Occipital lobe (tissue), 2 donors: ENCODE measurements around the gene ULK4. TPM values are rescaled to one million over a fixed set of nuclear protein-coding genes. Genes with fewer than 3 reads are reported as not detected.

Experiments
- DNase-seq: peaks from one replicate; lab custom pipeline; 2025; lab: John Stamatoyannopoulos, UW
- total RNA-seq: library from RNA; depleted of rRNA; stranded (reverse); fragments of >200 nt; gene quantifications from one replicate; pipeline ENCODE4 v1.2.3, GENCODE V29; 2014

The ULK4 gene
- total RNA-seq, 1 donor from 2014 or later: 21.1 TPM

DNA sequence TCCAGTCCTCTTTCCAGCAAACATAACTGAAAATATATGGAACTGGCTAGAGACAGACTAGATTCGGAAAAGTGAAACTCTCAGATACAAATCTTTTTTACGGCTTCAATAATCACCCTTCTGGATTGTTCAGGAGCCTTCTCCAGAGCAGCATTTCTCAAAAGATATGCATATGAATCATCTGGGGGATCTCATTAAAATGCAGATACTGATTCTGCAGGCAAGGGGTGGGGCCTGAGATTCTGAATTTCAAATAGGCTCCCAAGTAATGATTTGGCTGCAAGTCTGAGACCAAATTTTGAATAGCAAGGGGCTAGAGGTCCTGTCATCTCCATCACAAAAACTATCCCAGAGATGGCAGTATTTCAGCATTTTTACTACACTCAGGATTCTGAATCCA, 597.2 kb downstream of the ULK4 start:
- no peak for DNase-seq

DNA sequence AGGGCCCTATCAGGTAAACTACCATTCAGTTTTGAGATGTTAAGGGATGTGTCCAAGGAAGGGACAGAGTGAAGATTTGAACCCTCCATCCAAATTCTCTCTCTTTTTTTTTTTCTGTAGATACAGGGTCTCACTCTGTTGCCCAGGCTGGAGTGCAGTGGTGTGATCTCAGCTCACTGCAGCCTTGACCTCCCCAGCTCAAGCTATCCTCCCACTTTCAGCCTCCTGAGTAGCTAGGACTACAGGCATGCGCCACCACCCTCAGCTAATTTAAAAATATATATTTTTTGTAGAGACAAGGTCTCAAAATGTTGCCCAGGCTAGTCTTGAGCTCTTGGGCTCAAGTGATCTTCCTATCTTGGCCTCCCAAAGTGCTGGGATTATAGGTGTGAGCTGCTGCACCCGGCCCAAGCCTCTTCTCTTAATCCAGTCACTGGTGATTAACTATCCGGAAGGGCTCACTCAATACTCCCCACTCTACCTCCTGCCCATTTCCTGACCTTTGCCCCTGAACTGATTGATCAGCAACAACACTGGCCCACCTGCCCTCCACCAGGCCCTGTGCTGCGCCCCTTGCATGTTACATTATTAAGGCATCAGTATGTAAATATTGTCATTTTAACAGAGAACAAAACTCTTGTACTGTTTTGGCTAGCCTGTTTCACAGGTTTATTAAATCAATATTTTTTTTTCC, 597.9 kb downstream of the ULK4 start:
- no peak for DNase-seq

DNA sequence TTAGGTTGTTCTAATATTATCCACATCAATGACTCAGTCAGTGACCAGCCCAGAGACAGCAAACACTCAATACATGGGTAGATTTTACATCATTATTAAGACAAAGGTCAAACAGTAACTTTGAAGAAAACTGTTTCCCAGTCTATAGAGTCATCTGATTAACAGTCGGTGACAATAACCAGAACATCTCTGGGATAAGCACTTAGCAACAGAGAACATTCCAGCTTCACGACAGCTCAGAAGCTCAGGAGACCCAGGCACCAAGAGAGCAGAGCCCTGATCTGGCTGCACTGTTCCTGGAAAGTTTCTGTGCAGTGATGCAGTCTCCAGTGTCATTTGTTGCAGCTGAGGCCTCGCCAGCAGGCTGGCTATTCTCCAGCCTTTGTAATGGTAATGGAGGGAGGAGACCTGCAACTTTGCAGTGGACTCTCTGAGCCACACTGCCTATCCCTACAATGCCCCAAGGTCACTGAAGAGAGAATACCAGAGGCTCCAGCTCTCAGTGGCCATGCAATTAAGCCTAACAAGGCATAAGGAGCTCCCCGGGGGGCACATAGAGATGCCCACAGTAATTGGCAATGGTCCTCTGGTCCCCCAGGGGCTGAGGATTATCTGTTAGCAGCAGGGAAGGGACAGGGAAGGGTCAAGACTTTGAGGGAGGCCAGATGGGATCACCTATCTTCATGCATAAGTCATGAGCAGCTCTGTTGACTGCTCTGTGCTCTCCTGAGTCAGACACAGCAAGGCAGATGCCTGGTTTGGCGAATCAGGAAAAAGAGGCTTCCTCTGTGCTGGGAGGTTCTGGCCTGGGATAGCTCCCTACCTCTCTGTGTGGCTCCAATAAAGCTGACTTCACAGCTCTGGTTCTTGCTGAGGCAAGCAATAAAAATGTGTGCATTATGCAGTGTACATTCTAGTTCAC, 599.0 kb downstream of the ULK4 start:
- DNase-seq: no peak

DNA sequence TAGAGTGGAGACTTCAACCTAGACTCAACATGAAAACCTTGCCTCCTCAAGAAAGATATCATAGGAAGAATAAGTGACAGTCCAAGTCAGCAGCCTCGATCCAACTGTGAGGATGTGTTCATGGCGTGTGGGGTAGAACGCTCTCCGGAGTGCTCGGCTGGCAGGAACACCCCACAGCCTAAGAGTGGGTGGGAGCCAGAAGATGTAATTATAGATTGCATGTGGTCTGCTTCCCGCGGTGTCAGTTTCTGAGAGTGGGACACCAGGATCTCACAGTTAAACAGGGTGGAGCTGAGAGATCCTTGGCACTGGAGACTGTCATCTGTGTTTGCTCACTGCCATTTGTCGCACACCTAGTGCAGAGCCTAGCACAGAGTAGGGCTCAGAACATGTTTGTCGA, 604.6 kb downstream of the ULK4 start:
- peak; percentile 24 for DNase-seq

DNA sequence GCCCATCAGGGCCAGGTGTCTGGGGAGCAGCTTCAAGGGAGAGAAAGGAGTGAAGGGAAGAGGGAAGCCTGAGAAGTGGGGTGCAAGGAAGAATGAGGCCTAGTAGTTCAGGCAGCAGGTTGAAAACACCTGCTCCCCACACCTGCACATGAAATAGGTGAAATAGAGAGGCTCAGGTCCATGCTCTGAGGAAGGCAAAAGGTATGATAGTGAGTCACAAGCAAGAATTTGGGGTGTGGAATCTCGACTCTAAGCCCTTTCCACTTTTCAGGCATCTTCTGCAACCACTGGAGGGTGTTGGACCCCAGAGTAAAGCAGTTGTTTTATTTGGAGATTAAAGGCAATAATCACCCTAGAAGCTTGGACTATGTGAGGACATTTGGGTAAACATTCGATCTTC, 605.1 kb downstream of the ULK4 start:
- DNase-seq: no peak

DNA sequence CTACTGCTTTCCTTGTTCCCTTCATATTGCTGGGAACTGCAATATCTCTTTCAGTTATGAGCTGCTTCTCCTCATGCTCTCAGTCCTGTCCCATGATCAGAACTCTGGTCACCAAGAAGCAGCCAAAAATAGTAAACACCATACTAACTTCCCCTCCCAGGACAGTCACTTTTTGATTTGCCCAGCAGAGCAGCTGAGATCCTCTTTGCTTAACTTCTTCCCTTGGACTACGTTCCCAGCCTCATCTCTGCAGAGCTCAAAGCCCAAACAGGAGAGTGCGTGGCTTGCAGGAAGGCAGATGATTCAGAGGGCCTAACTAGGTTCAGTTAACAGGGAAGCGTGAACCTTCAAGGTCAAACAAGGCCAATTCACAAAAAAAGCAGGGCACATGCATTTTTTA, 609.4 kb downstream of the ULK4 start:
- DNase-seq: no peak

DNA sequence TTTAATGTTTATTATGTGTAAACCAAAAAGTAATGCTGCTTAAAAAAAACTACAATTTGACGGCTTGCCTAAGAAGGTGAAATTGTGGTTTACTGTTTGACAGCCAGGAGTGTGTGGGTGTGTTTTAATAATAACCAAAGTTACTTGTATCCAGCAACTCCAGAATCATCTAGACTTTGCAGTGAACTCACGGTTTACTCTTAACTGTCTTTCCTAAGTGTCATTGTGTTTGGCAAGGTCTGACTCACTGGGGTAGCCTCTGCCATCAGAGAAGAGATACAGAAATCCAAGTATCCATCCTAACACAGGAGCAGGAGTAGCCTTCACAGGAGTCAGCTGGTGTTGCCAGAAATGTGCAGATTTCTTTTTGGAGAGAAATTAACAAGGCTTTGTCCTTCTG, 611.5 kb downstream of the ULK4 start:
- no peak for DNase-seq

DNA sequence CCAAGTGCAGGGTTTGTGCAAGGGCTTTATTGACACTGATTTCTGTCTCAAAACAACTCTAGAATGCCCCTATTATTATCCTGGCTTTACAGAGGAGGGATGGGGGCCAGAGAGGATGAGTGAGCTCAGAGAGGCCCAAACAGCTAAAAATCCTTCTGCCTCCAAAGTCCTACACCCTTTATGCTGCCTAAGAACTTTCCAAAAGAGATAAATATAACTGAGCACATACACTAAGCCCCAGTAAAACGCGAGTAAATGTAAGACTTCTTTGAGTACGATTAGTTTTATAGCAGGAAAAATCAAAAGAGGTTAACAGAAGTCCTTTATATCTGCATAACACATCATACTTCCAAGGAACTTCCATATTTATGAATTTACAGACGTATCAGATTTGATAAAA, 613.5 kb downstream of the ULK4 start:
- DNase-seq: no peak

DNA sequence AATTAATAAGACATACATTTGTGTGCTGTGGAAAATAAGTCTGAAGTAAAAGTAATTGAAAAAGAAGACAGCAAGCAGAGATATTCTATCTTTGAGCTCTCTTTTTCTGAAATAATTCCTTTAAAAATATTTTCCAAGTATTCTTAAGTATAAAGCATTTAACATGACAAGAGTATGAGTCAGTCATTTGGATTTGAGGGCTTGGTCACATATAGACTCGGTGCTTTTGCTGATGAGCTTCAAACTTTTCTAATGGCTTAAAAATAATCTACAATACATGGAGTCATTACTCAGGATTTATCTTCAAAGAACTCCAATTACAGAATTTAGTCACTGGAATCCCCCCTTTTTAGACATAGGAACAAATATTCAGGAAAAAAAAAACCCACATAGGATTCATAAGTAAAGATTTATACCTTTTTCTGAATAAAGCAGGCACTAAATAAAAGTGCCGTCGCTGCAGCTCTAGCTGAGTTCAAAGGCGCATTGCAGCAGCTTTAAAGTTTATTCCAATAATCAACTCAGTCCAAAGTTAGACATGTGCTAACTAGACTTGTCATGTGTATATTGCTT, 615.1 kb downstream of the ULK4 start:
- no peak for DNase-seq

DNA sequence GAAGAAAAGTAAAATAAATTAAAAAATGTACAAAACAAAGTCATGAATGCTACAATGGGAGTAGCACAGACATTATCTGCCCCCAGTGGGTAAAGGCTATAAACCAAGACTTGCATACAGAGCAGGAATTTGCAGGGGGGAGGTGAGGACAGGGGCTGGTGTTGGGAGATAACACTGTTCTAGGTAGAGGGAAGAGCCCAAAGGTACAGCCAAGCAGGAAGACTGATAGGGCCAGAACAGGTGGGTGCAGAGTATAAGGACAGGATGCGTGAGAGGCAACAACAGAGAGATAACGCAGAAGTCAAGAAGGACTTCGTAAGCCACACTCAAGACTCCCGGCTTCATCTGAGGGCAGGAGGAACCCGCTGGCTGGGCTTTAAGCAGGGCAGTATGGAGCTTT, 616.1 kb downstream of the ULK4 start:
- DNase-seq: no peak

DNA sequence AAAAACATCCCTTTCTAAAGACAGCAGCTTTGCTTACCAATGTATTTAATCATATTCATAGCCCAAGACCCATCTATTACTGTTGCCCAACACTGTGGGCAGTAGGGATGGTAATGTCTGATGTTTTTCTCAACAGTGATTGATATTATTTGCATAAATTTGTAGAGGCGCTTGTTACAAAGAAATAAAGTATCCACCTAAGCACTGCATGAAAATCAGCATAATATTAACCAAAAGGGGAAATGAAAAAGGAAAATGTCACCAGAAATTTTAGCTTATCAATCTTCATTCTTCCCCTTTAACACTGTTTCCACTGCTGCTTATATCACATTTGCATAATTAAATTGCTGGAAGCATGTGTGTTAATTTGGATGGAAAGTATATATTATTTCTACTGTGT, 622.1 kb downstream of the ULK4 start:
- DNase-seq: no peak

DNA sequence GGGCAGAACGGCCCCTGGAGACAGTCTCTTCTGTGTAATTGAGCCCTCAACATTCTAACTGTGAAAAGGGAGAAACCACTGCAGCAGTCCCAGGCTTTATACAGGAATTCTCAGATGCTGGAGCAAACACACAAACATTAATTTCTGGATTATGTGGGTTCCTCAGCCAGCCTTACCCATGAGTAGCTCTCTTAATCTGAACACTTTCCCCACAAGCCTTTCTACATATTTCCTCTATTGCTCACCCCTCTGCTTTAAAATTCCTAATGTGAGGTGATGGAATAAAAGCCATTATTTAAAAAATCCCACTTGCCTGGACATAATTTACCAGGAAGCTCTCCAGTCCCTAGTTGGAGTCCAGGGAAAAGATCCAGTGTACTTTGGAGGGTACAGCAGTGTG, 623.6 kb downstream of the ULK4 start:
- no peak for DNase-seq

DNA sequence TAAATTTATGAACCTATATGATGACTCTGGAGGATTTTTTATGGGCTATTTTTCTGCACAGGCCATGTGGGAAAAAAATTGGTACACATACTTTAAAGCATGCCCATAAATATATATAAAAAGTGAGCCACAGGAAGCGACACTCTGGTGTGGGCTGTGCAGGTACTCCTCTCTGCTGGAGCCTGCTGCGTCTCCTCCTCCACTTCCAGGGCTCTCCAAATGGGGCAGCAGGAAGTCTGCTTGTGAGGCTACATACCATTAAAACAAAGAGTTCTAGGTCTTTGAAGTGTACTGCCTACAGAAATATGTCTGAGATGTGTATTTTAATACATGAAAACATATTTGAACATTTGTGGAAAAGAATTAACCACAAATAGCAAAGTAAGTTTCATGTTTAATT, 627.5 kb downstream of the ULK4 start:
- DNase-seq: no peak

DNA sequence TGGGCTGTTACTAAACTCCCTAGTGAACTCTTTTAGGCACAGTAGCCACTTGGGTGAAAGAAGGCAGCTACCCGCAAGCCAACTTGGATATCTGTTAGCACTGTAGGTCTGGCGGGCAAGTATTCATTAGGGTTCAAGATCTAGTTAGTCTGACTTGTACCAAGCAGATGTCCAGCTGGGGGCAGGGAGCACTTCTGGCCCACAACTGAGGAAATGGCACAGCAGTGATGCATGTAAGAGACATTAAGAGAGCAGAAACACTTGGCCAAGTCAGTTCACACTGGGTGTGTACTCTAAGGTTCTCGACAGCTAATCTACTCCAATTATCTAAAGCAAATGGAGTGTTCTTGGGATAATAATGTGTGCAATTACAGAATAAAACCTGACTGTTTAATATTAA, 630.9 kb downstream of the ULK4 start:
- DNase-seq: no peak

DNA sequence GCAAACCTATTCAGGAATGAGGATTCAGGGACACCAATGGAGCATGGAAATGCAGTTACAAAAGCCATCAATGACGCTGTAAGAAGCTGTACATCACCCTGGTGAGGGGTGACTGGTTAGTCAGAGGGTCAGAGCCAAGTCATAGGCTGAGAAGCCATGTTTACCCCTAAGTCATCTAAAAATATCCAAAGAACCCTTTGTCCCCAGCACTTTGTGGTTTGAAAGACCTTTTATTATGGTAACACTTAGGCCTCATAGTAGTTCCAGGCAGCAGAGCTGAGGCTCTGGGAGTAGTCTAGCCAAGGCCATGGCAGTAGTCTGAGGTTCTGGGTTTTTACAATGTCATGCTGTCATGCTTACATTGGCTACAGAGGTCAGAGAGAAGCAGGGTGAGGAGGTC, 631.4 kb downstream of the ULK4 start:
- no peak for DNase-seq

DNA sequence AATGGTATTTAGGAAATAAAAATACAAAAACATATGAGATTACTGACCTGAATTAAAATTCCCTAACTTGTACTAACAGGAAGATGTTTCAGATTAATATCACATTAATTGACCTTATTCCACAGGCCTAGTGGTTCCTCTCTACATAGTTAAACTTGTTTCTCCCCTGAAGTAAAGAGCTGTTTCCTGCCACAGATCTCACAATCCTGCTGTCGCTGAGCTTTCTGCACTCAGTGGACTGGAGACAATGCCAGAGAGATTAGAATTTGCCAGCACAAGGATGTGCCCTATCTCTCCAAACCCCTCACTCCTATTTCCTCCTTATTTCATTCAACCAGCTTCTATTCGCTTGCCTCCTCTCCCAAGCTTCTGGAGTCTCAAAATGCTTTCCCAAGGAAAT, 632.0 kb downstream of the ULK4 start:
- no peak for DNase-seq

DNA sequence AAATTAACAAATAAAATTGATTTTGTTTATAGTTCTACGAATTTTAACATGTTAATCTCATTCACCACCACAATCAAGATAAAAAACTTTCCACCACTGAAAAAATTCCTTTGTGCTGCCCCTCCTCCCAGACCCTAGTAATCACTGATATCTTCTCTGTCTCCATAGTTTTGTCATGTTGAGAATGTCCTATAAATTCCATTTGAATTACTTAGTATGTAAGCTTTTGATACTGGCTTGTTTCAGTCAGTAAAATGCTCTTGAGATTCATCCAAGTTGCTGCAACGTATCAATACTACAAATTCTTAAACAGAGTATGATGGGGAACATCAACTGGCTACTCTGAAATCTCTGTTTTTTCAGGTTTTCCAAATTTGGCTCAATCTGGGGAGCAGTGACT, 633.0 kb downstream of the ULK4 start:
- no peak for DNase-seq

DNA sequence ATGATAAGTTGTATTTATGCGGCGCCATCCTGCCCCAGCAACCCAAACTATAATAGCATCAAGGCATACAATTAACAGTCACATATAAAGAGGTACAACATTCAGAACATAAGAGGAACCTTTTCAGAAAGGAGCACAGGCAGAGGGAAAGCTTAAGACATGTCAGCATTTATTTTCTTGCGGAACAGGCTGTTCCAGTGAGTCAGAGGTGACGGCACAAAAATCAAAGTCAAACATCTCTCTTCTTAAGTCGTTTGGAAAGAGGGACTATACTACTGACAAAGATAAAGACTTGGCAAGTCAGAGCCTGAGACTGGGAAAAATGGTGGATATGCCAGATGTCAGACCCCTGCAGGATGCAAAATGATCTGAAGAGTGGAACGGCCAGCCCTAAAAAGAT, 634.2 kb downstream of the ULK4 start:
- DNase-seq: no peak

DNA sequence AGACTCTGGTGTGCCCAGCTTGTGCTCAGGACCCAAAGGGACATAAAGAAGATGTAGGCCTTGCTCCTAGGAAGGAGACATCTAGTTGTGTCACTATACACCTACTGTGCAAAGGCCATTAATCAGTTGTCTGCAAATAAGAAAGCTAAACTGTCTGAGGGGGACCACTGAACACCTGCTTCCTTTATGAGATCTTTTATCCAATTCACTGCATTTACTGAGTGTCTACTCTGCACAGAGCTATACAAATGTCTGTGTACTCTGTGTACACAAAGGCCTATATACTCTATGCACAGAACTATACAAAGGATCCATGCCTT, 637.8 kb downstream of the ULK4 start:
- DNase-seq: no peak

DNA sequence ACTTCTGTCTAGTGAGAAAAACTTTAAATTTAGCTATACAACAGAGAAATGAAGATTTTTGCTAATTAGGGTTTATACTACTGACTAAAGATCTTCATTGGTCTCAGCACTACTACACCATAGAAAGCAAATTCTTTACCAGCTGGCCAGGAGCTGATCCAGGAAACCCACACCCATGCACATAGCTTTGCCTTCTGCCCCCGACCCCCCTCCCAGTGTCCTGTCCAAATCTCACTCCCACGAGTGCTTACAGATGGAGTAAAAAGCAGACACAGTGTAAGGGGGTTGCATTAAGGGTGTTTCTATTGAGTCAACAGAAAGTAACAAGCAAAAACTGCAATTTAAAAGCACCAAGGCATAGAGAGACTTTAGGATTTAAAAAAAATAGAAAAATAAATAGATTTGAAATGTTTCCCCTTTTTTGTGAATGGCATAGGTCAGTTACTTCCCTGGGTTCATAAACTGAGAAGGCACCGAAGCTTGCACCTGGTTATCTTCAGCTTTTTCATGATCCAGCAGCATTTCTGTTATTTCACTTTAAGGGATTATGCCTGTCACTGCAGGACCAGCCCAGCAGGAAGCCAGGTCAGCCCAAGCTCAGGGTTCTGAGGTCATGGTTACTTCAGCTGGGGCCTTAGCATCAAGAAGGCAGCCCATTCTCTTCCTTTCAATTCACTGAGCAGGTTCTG, 638.3 kb downstream of the ULK4 start:
- no peak for DNase-seq

DNA sequence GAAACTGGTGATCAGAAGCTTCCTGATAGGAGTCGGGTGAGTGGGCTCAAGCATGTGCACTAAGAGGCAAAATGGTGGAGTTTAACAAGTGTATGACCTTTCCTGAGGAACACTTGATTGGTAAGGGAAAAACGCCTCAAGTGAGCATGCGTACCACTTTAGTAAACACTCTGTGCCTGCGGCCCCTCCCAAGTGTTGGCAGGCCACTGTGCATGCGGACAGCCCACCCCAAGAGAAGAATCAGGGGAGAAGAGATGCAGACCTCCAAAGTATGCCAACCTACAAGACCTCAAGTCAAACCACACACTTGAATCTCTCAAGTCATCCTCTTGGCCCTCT, 640.3 kb downstream of the ULK4 start:
- no peak for DNase-seq

DNA sequence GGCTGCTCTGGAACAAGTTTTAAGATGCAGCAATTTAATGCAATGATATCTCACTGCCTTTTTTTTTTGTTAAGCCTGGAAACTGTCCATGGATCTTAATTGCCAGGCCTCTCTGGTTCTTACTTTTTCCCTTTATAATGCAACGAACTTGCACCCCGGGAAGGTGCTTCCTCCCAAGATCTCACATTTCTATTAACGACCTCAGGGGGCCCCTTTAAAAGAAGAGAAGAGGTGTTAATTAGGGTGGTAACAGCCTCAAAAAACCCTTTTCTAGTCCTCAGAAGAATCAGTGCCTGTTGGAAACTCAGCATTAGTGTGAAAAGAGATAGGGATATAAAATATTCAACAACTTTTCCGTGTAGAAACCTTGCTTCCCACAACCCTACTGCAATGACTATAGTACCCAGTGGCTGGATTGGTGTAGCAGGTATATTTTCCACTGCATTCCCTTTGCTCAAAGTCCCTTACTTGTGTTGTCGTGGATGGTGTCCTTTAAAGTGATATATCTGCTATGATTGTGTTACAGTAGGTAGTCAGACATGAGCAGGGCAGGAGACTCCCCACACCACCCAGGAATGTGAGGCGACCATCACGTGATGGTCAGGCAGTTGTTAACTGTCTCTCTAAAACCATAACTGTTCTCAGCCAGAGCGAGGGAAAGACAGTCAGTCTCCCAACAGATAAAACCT, 640.8 kb downstream of the ULK4 start:
- no peak for DNase-seq
